Astrocyte of the spinal cord (primary cell): ENCODE measurements around the gene TAL1.

Experiments
- DNase-seq: peaks from one replicate; pipeline ENCODE4 v3.0.0; 2011; ENCODE audit warnings: low read depth, low spot score
- H3K4me3 ChIP-seq: 2 replicates; pipeline ENCODE4 v1.5.1; 2011; ENCODE audit warnings: low read depth, mild to moderate bottlenecking, low read length, moderate library complexity
- in situ Hi-C: cut with HindIII; loops from 2 replicates; pipeline ENCODE4 v1.10.0; 2017; ENCODE audit warnings: low sequenced_read_pairs
- TF ChIP-seq, protein P1 (sequence below): IDR thresholded peaks from 2 replicates; pipeline ENCODE4 v1.5.1; 2012; ENCODE audit warnings: low read depth, mild to moderate bottlenecking, low read length, inconsistent platforms

Gene TAL1

DNA sequence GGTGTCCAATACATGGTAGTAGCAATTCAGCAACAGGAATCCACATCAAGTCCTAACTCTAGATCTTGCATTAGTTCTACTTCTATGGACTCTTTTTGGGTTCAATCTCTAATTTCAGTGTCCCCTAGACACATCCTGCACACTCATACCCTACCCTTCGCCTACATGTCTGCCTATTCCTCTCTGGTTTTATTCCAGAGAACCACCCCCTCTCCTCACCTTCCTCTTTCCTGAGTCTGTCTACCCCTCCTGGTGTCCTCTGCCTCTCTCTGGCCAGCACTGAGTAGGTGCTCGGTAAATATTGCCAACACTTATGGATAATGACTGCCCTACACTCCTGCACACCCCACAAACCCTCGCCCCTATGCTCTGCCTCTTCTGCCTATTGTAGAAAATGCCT, 9.5 kb downstream of the TAL1 start:
- H3K4me3 ChIP-seq, result no peak overlapping the region
- in situ Hi-C loops, result no loop called here
- DNase-seq, result no peak
- TF ChIP-seq, protein P1, sequence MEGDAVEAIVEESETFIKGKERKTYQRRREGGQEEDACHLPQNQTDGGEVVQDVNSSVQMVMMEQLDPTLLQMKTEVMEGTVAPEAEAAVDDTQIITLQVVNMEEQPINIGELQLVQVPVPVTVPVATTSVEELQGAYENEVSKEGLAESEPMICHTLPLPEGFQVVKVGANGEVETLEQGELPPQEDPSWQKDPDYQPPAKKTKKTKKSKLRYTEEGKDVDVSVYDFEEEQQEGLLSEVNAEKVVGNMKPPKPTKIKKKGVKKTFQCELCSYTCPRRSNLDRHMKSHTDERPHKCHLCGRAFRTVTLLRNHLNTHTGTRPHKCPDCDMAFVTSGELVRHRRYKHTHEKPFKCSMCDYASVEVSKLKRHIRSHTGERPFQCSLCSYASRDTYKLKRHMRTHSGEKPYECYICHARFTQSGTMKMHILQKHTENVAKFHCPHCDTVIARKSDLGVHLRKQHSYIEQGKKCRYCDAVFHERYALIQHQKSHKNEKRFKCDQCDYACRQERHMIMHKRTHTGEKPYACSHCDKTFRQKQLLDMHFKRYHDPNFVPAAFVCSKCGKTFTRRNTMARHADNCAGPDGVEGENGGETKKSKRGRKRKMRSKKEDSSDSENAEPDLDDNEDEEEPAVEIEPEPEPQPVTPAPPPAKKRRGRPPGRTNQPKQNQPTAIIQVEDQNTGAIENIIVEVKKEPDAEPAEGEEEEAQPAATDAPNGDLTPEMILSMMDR, result no peak

DNA sequence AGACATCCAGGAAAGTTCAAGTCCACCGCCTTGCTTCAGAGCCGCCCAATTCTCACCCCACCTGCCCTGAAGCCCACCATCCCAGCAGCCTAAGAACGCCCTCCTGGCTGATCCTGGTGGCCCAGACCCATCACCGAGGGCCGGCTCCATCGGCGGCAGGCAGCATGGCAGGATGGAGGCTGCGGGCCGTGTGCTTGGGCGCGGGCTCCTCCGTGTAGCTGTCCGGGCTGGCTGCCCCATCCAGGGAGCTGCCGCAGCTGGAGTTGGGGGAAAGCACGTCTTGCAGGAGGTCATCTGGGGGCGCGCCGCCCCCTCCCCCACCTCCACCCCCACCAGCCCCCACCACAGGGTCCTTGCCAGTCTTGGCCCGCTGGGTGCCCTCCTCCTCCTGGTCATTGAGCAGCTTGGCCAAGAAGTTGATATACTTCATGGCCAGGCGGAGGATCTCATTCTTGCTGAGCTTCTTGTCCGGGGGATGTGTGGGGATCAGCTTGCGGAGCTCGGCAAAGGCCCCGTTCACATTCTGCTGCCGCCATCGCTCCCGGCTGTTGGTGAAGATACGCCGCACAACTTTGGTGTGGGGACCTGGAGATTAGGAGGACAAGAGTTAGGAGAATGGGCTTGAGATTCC, 12.3 kb downstream of the TAL1 start:
- in situ Hi-C loops, result no loop called here
- TF ChIP-seq, protein P1, result no peak
- no peak overlapping the region for H3K4me3 ChIP-seq
- DNase-seq, result no peak

DNA sequence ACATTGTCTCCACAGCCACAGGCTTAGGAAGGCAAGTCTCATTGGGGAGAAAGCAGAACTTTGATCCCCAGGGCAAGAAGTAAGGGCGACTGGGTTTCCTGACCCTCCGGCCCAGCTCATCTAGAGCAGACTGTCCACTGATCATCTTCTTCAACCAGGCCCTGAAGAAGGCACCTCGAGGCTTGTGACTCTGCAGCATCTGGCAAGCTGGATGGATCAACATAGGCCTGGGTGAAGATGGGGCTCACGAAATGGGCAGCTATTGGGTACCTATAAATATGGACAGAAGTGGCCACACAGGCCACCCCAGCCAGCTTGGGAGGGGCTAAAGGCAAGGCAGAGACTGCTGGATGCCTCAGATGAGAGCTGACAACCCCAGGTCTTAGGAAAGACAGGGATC, 13.0 kb downstream of the TAL1 start:
- in situ Hi-C loops, result no loop called here
- no peak for DNase-seq
- TF ChIP-seq, protein P1, result no peak
- no peak overlapping the region for H3K4me3 ChIP-seq

DNA sequence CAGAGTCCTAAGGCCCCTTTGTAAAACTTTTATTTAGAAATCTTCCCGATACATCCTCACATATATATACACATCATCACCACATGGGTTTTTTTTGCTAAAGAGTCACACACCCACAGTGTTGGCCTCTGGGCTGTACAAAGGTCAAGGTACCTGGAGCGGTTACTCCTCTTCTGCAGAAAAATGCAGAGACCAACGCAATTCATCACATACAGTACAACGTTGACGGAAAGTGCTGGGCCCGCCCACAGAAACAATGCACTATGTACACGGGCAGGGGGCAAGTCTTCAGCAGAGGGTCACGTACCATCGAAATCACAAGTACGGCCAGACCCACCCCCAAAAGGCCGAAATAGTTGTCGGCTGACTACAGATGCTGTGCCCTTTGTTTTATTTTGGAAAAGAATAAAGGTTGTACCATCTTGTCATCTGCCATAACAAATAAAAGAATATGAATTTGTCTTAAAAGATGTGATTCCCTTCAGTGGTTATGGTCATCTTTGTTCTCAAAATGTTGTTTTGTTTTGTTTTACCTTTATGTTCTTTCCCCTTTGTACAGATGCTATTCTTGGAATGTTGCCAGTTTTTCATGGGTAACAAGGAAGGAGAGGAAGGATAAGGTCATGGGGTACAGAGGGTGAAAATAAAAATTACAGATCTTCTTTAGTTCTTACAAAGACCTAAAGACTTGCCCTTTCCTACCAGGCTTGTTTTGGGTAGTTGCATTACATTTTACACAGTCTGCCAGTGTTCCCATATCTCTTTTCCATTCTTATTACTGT, 15.6 kb downstream of the TAL1 start:
- in situ Hi-C loops, result no loop called here
- DNase-seq, result no peak
- TF ChIP-seq, protein P1, result no peak
- no peak overlapping the region for H3K4me3 ChIP-seq

DNA sequence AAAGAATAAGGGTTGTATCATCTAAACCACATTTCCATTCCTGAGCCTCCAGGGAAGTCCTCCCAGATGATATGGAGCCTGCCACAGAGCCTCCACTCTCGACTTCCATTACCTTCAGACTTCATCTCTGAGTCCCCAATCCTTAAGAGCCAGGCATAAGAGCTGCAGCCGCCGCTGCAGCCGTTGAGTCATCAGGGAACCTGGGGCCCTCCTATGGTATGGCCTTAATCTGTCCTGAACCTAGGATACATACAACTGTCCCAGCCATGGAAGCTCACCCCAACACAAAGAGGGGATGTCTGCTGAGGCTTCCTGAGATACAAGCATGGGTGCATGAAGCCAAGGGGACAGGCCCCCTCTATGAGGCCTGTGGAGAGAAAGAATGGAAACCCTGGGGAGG, 16.3 kb downstream of the TAL1 start:
- in situ Hi-C loops, result no loop called here
- TF ChIP-seq, protein P1, result no peak
- DNase-seq, result no peak
- H3K4me3 ChIP-seq, result no peak overlapping the region

DNA sequence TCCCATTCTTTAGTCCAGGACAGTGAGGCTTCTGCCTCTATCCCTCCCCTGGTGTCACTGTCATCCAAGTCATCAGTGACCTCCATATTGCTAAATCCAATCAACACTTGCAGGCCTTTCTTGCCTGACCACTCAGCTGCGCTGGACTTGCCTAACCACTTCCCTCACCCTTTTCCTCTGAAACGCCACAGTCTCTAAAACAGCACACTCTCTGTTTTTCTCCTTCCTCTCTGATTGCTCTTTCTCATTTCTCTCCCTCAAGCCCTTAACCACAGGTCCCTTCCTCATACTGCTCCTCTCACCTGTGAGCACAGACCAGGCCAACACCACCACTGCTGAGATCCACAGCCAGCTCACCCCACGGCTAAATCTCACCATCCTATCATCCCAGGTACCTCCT, 17.5 kb downstream of the TAL1 start:
- TF ChIP-seq, protein P1, result no peak
- DNase-seq, result no peak
- in situ Hi-C loops, result no loop called here
- H3K4me3 ChIP-seq, result no peak overlapping the region
